Measurements from ENCODE around the gene SIGLEC15. TPM values are rescaled to one million over a fixed set of nuclear protein-coding genes. Genes with fewer than 3 reads are reported as not detected.

Gene SIGLEC15
- total and polyA plus RNA-seq, 4 donors = 0.17 to 0.42 (median 0.29) TPM

GRCh38 chr18:45841765-45842442, 16.4 kb downstream of the SIGLEC15 start:
- H3K4me1 ChIP-seq (ENCODE audit: control insufficient read depth in 4 of 4, insufficient read depth in 4 of 4, low read length in 3 of 4) = peaks cover 6 to 23% (median 15%) of the 10 kb centered on the region in 4 donors
- no peak for DNase-seq (ENCODE audit: low spot score)
- H3K27ac ChIP-seq (ENCODE audit: low read depth in 1 of 2, low read length in 2 of 2) = no peak overlapping the region
- no peak overlapping the region for H3K9ac ChIP-seq (ENCODE audit: low read depth in 1 of 2, low read length in 2 of 2)
- H3K36me3 ChIP-seq (ENCODE audit: control insufficient read depth in 4 of 4, insufficient read depth in 3 of 4, low read depth in 1 of 4, low read length in 3 of 4) = no peaks in the 10 kb centered on the region
- 90% methylated on average over 12 of the region's 12 CpGs for WGBS
- H3K4me3 ChIP-seq (ENCODE audit: low read depth in 1 of 3, low read length in 3 of 3) = no peak overlapping the region
- no peak for TF ChIP-seq YY1 (IDR thresholded peaks at IDR 0.05)
- TF ChIP-seq HNF4A (conservative IDR thresholded peaks at IDR 0.05) = no peak
- TF ChIP-seq FOXA2 (IDR thresholded peaks at IDR 0.05) = no peak
- no peak for TF ChIP-seq ZBTB33 (IDR thresholded peaks at IDR 0.05)
- no peak for TF ChIP-seq GABPA (IDR thresholded peaks at IDR 0.05 in 1 of 2, conservative IDR thresholded peaks at IDR 0.05 in 1 of 2)
- TF ChIP-seq HNF4G (IDR thresholded peaks at IDR 0.05) = no peak
- TF ChIP-seq SP1 (IDR thresholded peaks at IDR 0.05) = no peak
- TF ChIP-seq RXRA (IDR thresholded peaks at IDR 0.05) = no peak
- no peaks in the 10 kb centered on the region for H3K27me3 ChIP-seq (ENCODE audit: control insufficient read depth in 4 of 4, insufficient read depth in 4 of 4, low read length in 3 of 4)
- H3K9me3 ChIP-seq (ENCODE audit: control insufficient read depth in 4 of 4, low read length in 3 of 4) = no peaks in the 10 kb centered on the region

- Histone ChIP-seq H3K9me3 (ENCODE audit: control insufficient read depth in 4 of 4, low read length in 3 of 4) (no peaks in the 10 kb centered on the region), H3K4me3 (ENCODE audit: low read depth in 1 of 3, low read length in 3 of 3) (no peak overlapping the region), H3K9ac (ENCODE audit: low read depth in 1 of 2, low read length in 2 of 2) (no peak overlapping the region), H3K4me1 (ENCODE audit: control insufficient read depth in 4 of 4, insufficient read depth in 4 of 4, low read length in 3 of 4) (peaks cover 6 to 19% (median 11%) of the 10 kb centered on the region in 4 donors), H3K27me3 (ENCODE audit: control insufficient read depth in 4 of 4, insufficient read depth in 4 of 4, low read length in 3 of 4) (no peaks in the 10 kb centered on the region), H3K27ac (ENCODE audit: low read depth in 1 of 2, low read length in 2 of 2) (no peak overlapping the region), H3K36me3 (ENCODE audit: control insufficient read depth in 4 of 4, insufficient read depth in 3 of 4, low read depth in 1 of 4, low read length in 3 of 4) (no peaks in the 10 kb centered on the region)
- no peak for DNase-seq (ENCODE audit: low spot score)
- TF ChIP-seq RXRA (IDR thresholded peaks at IDR 0.05) = peak in 1 of 2 donors; percentile 27
- TF ChIP-seq NR2F2 (IDR thresholded peaks at IDR 0.05) = peak; percentile 28
- no peak for TF ChIP-seq SP1 (IDR thresholded peaks at IDR 0.05)
- TF ChIP-seq MAX (IDR thresholded peaks at IDR 0.05) = no peak
- TF ChIP-seq CTCF (IDR thresholded peaks at IDR 0.05; ENCODE audit: low read depth, low read length, missing input control) = no peak
- no peak for TF ChIP-seq GABPA (IDR thresholded peaks at IDR 0.05 in 1 of 2, conservative IDR thresholded peaks at IDR 0.05 in 1 of 2)
- no peak for TF ChIP-seq REST (IDR thresholded peaks at IDR 0.05)
- TF ChIP-seq HNF4A (conservative IDR thresholded peaks at IDR 0.05) = peak in 1 of 2 donors; percentile 52
- TF ChIP-seq EGR1 (IDR thresholded peaks at IDR 0.05; ENCODE audit: low read depth in 2 of 2) = no peak
- no peak for TF ChIP-seq RAD21 (IDR thresholded peaks at IDR 0.05)
- no peak for TF ChIP-seq YY1 (IDR thresholded peaks at IDR 0.05)
- no peak for TF ChIP-seq HNF4G (IDR thresholded peaks at IDR 0.05)
- no peak for TF ChIP-seq FOXA2 (IDR thresholded peaks at IDR 0.05)
- WGBS = 79% methylated on average over 9 of the region's 9 CpGs
Observed at GRCh38 chr18:45843019-45843418, 17.5 kb downstream of the SIGLEC15 start.

All from liver (tissue), 9 donors.